WTC11 (cell line): Measurements from ENCODE around the gene HRH1.

Source experiments
- ATF2 ChIP-seq: sonication (generic); formaldehyde crosslinking; IDR thresholded peaks from 2 replicates; pipeline ENCODE4 v1.8.1; 2022; ENCODE audit warnings: low read depth, missing genetic modification reagents, borderline replicate concordance
- JUN ChIP-seq: sonication (generic); formaldehyde crosslinking; IDR thresholded peaks from 2 replicates; pipeline ENCODE4 v1.8.0; 2023; ENCODE audit warnings: mild to moderate bottlenecking, missing genetic modification reagents
- KAT7 ChIP-seq: sonication (generic); formaldehyde crosslinking; IDR thresholded peaks from 2 replicates; pipeline ENCODE4 v1.8.1; 2023; ENCODE audit warnings: missing genetic modification reagents, mild to moderate bottlenecking, borderline replicate concordance
- MLX ChIP-seq: sonication (generic); formaldehyde crosslinking; IDR thresholded peaks from 2 replicates; pipeline ENCODE4 v1.8.1; 2023; ENCODE audit warnings: mild to moderate bottlenecking, missing genetic modification reagents, moderate library complexity
- ZNF121 ChIP-seq: sonication (generic); formaldehyde crosslinking; IDR thresholded peaks from 2 replicates; pipeline ENCODE4 v1.8.0; 2023; ENCODE audit warnings: missing genetic modification reagents
- ZNF232 ChIP-seq: sonication (generic); formaldehyde crosslinking; IDR thresholded peaks from 2 replicates; pipeline ENCODE4 v1.8.0; 2022; ENCODE audit warnings: mild to moderate bottlenecking, missing genetic modification reagents
- ZNF425 ChIP-seq: fragments of 250-450 bp; sonication (Bioruptor Pico); conservative IDR thresholded peaks from 2 replicates; pipeline ENCODE4 v1.9.0; 2021; ENCODE audit warnings: mild to moderate bottlenecking
- TF ChIP-seq, protein P1 (sequence below): fragments of 200-600 bp; IDR thresholded peaks from 2 replicates; pipeline ENCODE4 v1.8.0; 2022; ENCODE audit warnings: antibody characterized with exemption
- TF ChIP-seq, protein P2 (sequence below): sonication (generic); formaldehyde crosslinking; IDR thresholded peaks from 2 replicates; pipeline ENCODE4 v1.8.1; 2023; ENCODE audit warnings: mild to moderate bottlenecking, missing genetic modification reagents, moderate library complexity

DNA sequence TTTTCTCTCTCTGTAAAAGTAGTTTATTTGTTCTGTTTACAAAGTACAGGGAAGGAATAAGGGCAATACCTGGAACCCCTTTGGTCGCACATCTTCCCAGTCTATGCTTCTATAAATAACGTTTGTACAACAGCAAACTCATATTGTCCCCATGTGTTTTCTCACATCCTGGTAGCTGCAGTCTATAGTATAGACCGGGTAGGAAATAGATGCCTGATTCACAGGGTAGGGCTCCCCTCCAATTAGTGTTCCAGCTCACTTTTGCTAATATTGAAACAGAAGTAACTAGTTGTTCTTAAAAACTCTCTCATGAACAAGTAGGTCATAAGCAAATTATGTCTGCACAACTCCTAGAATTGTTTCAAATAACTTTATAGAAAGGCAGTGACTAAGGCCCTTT, 135.6 kb downstream of the HRH1 start:
- TF ChIP-seq, protein P1, sequence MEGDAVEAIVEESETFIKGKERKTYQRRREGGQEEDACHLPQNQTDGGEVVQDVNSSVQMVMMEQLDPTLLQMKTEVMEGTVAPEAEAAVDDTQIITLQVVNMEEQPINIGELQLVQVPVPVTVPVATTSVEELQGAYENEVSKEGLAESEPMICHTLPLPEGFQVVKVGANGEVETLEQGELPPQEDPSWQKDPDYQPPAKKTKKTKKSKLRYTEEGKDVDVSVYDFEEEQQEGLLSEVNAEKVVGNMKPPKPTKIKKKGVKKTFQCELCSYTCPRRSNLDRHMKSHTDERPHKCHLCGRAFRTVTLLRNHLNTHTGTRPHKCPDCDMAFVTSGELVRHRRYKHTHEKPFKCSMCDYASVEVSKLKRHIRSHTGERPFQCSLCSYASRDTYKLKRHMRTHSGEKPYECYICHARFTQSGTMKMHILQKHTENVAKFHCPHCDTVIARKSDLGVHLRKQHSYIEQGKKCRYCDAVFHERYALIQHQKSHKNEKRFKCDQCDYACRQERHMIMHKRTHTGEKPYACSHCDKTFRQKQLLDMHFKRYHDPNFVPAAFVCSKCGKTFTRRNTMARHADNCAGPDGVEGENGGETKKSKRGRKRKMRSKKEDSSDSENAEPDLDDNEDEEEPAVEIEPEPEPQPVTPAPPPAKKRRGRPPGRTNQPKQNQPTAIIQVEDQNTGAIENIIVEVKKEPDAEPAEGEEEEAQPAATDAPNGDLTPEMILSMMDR: no peak
- TF ChIP-seq JUN (CRISPR knock-in tag) (no peak), ATF2 (no peak), KAT7 (CRISPR knock-in tag) (no peak), MLX (no peak), ZNF232 (no peak), ZNF121 (CRISPR knock-in tag) (no peak), ZNF425 (CRISPR knock-in tag) (no peak)
- TF ChIP-seq, protein P2, sequence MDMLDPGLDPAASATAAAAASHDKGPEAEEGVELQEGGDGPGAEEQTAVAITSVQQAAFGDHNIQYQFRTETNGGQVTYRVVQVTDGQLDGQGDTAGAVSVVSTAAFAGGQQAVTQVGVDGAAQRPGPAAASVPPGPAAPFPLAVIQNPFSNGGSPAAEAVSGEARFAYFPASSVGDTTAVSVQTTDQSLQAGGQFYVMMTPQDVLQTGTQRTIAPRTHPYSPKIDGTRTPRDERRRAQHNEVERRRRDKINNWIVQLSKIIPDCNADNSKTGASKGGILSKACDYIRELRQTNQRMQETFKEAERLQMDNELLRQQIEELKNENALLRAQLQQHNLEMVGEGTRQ: no peak
